Astrocyte (in vitro differentiated cells and primary cell): ENCODE data around the gene FLYWCH1. TPM values are rescaled to one million over a fixed set of nuclear protein-coding genes. Genes with fewer than 3 reads are reported as not detected.
A peak's percentile ranks its signal among the peaks of the same experiment; 100 is the strongest.

Experiments used
- DNase-seq: peaks from one replicate; pipeline ENCODE4 v3.0.0-alpha.2; 2010; ENCODE audit warnings: low read depth
- FAIRE-seq: peaks from 2 replicates; lab custom pipeline; 2011; peaks lifted over from hg19 to GRCh38; lab: Jason Lieb, UNC
- H2AFZ ChIP-seq: 2 replicates; pipeline ENCODE4 v1.6.0; 2012; ENCODE audit warnings: low read depth, low read length, inconsistent platforms
- H3K27ac ChIP-seq: 2 replicates; pipeline ENCODE4 v1.5.1; 2011; ENCODE audit warnings: low read depth, low read length, inconsistent platforms
- H3K27me3 ChIP-seq: 2 replicates; pipeline ENCODE4 v1.6.0; 2011; ENCODE audit warnings: low read length, inconsistent platforms; ENCODE audit not compliant: insufficient read depth
- H3K36me3 ChIP-seq: 2 replicates; pipeline ENCODE4 v1.5.1; 2011; ENCODE audit warnings: low read length, inconsistent platforms; ENCODE audit not compliant: insufficient read depth
- H3K4me1 ChIP-seq: 2 replicates; pipeline ENCODE4 v1.5.1; 2011; ENCODE audit warnings: low read length, inconsistent platforms; ENCODE audit not compliant: insufficient read depth
- H3K4me2 ChIP-seq: 2 replicates; pipeline ENCODE4 v1.6.0; 2012; ENCODE audit warnings: low read length, inconsistent platforms
- H3K4me3 ChIP-seq: 2 replicates; pipeline ENCODE4 v1.5.1; 2011; ENCODE audit warnings: low read depth, mild to moderate bottlenecking, low read length, inconsistent platforms; ENCODE audit not compliant: insufficient read depth
- H3K79me2 ChIP-seq: 2 replicates; pipeline ENCODE4 v1.6.0; 2012; ENCODE audit warnings: mild to moderate bottlenecking, low read length, inconsistent platforms; ENCODE audit not compliant: insufficient read depth
- H3K9ac ChIP-seq: 2 replicates; pipeline ENCODE4 v1.6.0; 2012; ENCODE audit warnings: mild to moderate bottlenecking, low read length, inconsistent platforms
- H3K9me3 ChIP-seq: 2 replicates; pipeline ENCODE4 v1.5.1; 2012; ENCODE audit warnings: low read depth, mild to moderate bottlenecking, low read length, inconsistent platforms; ENCODE audit not compliant: insufficient read depth
- H4K20me1 ChIP-seq: 2 replicates; pipeline ENCODE4 v1.6.0; 2012; ENCODE audit warnings: low read length, inconsistent platforms; ENCODE audit not compliant: insufficient read depth
- H3K27ac Mint-ChIP-seq: one replicate; pipeline ENCODE4 v1.8.0; 2021; ENCODE audit warnings: mild to moderate bottlenecking, mixed read lengths; ENCODE audit not compliant: unreplicated experiment
- H3K27me3 Mint-ChIP-seq: one replicate; pipeline ENCODE4 v1.8.0; 2021; ENCODE audit warnings: low read depth, mixed read lengths; ENCODE audit not compliant: unreplicated experiment
- H3K36me3 Mint-ChIP-seq: one replicate; pipeline ENCODE4 v1.8.0; 2021; ENCODE audit warnings: low read depth, mixed read lengths; ENCODE audit not compliant: unreplicated experiment
- H3K4me1 Mint-ChIP-seq: one replicate; pipeline ENCODE4 v1.8.0; 2021; ENCODE audit warnings: low read depth, mixed read lengths; ENCODE audit not compliant: unreplicated experiment
- H3K4me3 Mint-ChIP-seq: one replicate; pipeline ENCODE4 v1.8.0; 2021; ENCODE audit warnings: mild to moderate bottlenecking, moderate library complexity, mixed read lengths; ENCODE audit not compliant: unreplicated experiment
- H3K9me3 Mint-ChIP-seq: one replicate; pipeline ENCODE4 v1.8.0; 2021; ENCODE audit warnings: mild to moderate bottlenecking, mixed read lengths; ENCODE audit not compliant: unreplicated experiment
- EZH2 ChIP-seq: IDR thresholded peaks from 2 replicates; pipeline ENCODE4 v1.6.1; 2012; ENCODE audit warnings: mild to moderate bottlenecking, low read length, inconsistent platforms; ENCODE audit not compliant: insufficient read depth
- total RNA-seq: library from RNA; stranded (reverse); gene quantifications from 2 replicates; pipeline ENCODE4 v1.2.1, GENCODE V29; 2021
- TF ChIP-seq, protein P1 (sequence below): IDR thresholded peaks from 2 replicates; pipeline ENCODE4 v1.5.1; 2011; ENCODE audit warnings: low read depth, mild to moderate bottlenecking, inconsistent platforms, low read length, moderate library complexity; ENCODE audit not compliant: insufficient read depth

FLYWCH1 gene
- total RNA-seq, 1 donor from 2014 or later = 58.9 TPM

DNA sequence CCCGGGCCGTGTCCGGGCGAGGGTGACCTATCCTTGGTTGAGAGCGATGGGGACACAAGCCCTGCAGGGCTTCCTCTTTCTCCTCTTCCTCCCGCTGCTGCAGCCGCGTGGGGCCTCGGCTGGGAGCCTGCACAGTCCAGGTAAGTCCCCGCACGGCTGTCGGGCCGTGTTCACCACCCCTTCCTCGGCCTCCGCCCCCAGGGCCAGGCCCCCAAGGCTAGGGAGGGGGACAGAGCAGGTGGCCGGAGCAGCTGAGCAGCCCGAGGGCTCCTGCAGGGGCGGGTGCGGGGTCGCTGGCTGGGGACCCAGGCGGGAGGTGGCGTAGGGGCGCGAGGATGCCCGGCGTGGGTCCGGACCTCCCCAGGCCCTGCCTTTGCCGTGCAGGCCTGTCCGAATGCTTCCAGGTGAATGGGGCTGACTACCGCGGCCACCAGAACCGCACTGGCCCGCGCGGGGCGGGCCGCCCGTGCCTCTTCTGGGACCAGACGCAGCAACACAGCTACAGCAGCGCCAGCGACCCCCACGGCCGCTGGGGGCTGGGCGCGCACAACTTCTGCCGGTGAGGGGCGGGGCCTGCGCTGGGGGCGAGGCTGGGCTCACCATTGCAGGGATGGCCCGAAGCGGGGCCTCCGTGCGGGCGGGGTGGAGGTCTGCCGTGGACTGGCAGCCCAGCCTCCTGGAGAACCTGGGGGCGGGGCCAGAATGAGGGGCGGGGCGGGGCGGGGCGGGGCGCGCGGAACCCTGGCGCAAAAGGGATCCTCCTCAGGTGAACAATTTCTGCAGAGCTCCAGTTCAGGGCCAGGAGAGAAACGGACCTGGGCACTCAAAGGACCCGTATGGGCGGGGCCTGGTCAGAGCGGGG is 53.0 kb downstream of the FLYWCH1 start:
- peak overlapping the region; percentile 84 for H3K4me3 Mint-ChIP-seq

DNA sequence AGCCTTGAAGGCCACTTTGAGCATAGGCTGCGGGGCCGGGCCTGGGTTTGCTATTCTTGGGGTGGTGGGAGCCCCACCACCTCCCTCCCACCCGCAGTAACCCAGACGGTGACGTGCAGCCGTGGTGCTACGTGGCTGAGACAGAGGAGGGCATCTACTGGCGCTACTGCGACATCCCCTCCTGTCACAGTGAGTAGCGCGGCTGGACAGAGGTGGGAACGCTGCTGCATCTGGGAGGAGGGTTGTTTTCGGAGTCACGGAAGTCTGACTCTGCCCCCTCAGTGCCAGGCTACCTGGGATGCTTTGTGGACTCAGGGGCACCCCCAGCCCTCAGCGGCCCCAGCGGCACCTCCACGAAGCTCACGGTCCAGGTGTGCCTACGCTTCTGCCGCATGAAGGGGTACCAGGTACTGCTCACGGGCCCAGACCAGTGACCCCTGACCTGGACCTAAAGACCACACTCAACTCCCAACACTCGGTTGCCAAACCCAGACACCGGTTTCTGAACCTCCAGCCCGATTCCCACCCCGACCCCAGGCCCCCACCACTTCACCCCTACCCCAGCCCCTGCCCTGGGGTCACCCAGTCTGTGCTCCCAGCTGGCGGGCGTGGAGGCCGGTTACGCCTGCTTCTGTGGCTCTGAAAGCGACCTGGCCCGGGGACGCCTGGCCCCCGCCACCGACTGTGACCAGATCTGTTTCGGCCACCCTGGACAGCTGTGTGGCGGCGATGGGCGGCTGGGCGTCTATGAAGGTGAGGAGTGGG is 54.5 kb downstream of the FLYWCH1 start:
- Mint-ChIP-seq H3K9me3 (no peaks in the 10 kb centered on the region), H3K4me3 (no peak overlapping the region), H3K27ac (no peak overlapping the region), H3K36me3 (peaks cover 6% of the 10 kb centered on the region), H3K4me1 (no peaks in the 10 kb centered on the region), H3K27me3 (peaks cover 13% of the 10 kb centered on the region)
- no peaks in the 10 kb centered on the region for H3K79me2 ChIP-seq
- no peak overlapping the region for H3K9ac ChIP-seq
- no peaks in the 10 kb centered on the region for H3K9me3 ChIP-seq
- peak overlapping the region; percentile 44 for H3K4me2 ChIP-seq
- DNase-seq = no peak
- no peak for TF ChIP-seq EZH2
- TF ChIP-seq, protein P1, sequence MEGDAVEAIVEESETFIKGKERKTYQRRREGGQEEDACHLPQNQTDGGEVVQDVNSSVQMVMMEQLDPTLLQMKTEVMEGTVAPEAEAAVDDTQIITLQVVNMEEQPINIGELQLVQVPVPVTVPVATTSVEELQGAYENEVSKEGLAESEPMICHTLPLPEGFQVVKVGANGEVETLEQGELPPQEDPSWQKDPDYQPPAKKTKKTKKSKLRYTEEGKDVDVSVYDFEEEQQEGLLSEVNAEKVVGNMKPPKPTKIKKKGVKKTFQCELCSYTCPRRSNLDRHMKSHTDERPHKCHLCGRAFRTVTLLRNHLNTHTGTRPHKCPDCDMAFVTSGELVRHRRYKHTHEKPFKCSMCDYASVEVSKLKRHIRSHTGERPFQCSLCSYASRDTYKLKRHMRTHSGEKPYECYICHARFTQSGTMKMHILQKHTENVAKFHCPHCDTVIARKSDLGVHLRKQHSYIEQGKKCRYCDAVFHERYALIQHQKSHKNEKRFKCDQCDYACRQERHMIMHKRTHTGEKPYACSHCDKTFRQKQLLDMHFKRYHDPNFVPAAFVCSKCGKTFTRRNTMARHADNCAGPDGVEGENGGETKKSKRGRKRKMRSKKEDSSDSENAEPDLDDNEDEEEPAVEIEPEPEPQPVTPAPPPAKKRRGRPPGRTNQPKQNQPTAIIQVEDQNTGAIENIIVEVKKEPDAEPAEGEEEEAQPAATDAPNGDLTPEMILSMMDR = no peak
- H2AFZ ChIP-seq = no peak overlapping the region
- peaks cover 15% of the 10 kb centered on the region for H4K20me1 ChIP-seq
- no peak for FAIRE-seq
- H3K27me3 ChIP-seq = peaks cover 48% of the 10 kb centered on the region
- no peak overlapping the region for H3K27ac ChIP-seq
- H3K36me3 ChIP-seq = no peaks in the 10 kb centered on the region
- H3K4me1 ChIP-seq = peaks cover 17% of the 10 kb centered on the region
- no peak overlapping the region for H3K4me3 ChIP-seq

More for the DNA sequence above, 53.0 kb downstream of the FLYWCH1 start:
- TF ChIP-seq, protein P1 = no peak
- peak; percentile 78 for TF ChIP-seq EZH2
- H4K20me1 ChIP-seq = peaks cover 7% of the 10 kb centered on the region
- H3K4me2 ChIP-seq = peak overlapping the region; percentile 81
- no peaks in the 10 kb centered on the region for H3K79me2 ChIP-seq
- H3K4me3 ChIP-seq = no peak overlapping the region
- H3K9ac ChIP-seq = no peak overlapping the region
- H3K4me1 Mint-ChIP-seq = no peaks in the 10 kb centered on the region
- FAIRE-seq (no peak), DNase-seq (no peak)
- no peak overlapping the region for H3K27ac ChIP-seq
- H2AFZ ChIP-seq = no peak overlapping the region
- H3K9me3 Mint-ChIP-seq = no peaks in the 10 kb centered on the region
- H3K27ac Mint-ChIP-seq = no peak overlapping the region
- H3K4me1 ChIP-seq = peaks cover 17% of the 10 kb centered on the region
- H3K27me3 ChIP-seq = peaks cover 48% of the 10 kb centered on the region
- H3K36me3 ChIP-seq = no peaks in the 10 kb centered on the region
- peaks cover 16% of the 10 kb centered on the region for H3K27me3 Mint-ChIP-seq
- no peaks in the 10 kb centered on the region for H3K9me3 ChIP-seq
- H3K36me3 Mint-ChIP-seq = peaks cover 6% of the 10 kb centered on the region
